Measurements from ENCODE around the gene ZNF316. TPM values are rescaled to one million over a fixed set of nuclear protein-coding genes. Genes with fewer than 3 reads are reported as not detected.

ZNF316 gene
- total RNA-seq, 1 donor from 2014 or later, result 43.8 TPM

DNA sequence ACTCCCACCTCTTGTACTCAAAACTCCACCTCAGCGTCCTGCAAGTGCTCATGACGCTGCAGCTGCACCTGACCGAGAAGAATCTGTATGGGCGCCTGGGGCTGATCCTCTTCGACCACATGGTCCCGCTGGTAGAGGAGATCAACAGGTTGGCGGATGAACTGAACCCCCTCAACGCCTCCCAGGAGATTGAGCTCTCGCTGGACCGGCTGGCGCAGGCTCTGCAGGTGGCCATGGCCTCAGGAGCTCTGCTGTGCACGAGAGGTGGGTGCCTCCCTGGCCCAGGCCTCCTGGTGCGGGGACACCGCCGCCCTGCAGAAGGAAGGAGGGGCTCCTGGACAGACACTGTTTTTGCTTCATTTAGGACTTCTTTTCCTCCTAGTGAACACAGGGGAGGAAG, 37.0 kb upstream of the ZNF316 start:
- H3K4me1 Mint-ChIP-seq, result no peaks in the 10 kb centered on the region
- no peaks in the 10 kb centered on the region for H3K27me3 Mint-ChIP-seq (ENCODE audit: low read depth)
- H3K4me3 Mint-ChIP-seq, result no peak overlapping the region
- H3K36me3 Mint-ChIP-seq (ENCODE audit: low read depth), result peaks cover 7% of the 10 kb centered on the region
- TF ChIP-seq, protein P1, sequence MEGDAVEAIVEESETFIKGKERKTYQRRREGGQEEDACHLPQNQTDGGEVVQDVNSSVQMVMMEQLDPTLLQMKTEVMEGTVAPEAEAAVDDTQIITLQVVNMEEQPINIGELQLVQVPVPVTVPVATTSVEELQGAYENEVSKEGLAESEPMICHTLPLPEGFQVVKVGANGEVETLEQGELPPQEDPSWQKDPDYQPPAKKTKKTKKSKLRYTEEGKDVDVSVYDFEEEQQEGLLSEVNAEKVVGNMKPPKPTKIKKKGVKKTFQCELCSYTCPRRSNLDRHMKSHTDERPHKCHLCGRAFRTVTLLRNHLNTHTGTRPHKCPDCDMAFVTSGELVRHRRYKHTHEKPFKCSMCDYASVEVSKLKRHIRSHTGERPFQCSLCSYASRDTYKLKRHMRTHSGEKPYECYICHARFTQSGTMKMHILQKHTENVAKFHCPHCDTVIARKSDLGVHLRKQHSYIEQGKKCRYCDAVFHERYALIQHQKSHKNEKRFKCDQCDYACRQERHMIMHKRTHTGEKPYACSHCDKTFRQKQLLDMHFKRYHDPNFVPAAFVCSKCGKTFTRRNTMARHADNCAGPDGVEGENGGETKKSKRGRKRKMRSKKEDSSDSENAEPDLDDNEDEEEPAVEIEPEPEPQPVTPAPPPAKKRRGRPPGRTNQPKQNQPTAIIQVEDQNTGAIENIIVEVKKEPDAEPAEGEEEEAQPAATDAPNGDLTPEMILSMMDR (conservative IDR thresholded peaks at IDR 0.05), result no peak
- no peak overlapping the region for H3K27ac Mint-ChIP-seq (ENCODE audit: unreplicated experiment)
- no peaks in the 10 kb centered on the region for H3K9me3 Mint-ChIP-seq
- no peak for DNase-seq (ENCODE audit: low read depth, low spot score)

DNA sequence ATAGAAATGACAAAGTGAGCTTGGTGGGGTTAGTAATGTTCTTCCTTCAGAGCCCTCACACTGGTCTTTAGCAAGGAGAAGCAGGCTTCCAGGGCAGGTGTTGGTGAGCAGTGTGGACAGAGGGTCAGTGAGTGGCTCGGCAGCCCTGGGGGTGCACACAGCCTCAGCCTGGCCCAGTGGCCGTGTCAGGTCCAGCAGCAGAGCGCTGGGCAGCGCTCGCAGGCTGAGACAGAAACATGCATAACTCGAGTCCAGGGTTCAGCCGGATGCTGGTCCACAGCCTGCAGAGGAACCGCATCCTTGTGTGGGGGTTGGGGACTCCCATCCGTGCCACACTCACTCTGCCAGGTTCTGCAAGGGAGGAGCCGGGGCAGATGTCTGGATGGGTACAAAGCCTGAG, 32.7 kb upstream of the ZNF316 start:
- peak overlapping the region; percentile 34 for H3K4me3 Mint-ChIP-seq
- peaks cover 7% of the 10 kb centered on the region for H3K36me3 Mint-ChIP-seq (ENCODE audit: low read depth)

DNA sequence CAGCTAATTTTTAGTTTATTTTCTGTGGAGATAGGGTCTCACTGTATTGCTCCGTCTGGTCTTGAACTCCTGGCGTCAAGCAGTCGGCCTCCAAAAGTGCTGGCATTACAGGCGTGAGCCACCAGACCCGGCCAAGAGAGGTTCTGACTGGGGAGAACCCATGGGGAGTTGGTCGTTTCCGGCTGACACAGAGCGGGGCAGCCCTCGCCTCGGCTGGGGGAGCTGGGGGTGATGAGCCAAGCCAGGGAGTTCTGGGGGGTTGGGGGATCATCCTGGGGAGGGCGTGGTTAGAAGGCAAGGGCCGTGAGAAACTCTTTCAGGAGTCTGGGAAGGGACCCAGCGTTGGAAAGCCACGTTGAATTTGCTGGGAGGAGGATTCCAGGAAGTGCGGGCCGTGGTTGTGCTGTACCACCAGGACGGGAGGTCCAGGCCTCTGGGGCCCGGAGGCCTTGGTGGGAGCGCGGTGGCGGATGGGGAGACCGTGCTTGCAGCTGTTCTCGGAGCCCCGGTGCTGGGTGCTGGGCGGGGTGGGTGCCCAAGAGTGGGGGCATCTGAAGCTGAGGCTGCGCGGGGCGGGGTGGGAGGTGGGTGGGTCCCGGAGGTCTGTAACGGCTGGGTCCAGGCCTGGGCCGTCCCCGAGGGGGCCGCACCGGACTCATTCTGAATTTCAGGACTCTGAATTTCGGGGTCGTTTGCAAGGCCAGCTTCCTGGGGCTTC, 30.1 kb upstream of the ZNF316 start:
- Mint-ChIP-seq H3K36me3 (ENCODE audit: low read depth) (peaks cover 11% of the 10 kb centered on the region), H3K27ac (ENCODE audit: unreplicated experiment) (no peak overlapping the region), H3K4me1 (no peaks in the 10 kb centered on the region), H3K4me3 (no peak overlapping the region), H3K27me3 (ENCODE audit: low read depth) (no peaks in the 10 kb centered on the region), H3K9me3 (no peaks in the 10 kb centered on the region)
- TF ChIP-seq, protein P1 (conservative IDR thresholded peaks at IDR 0.05), result no peak
- DNase-seq (ENCODE audit: low read depth, low spot score), result no peak

More for the DNA sequence above, 32.7 kb upstream of the ZNF316 start:
- Mint-ChIP-seq H3K27ac (ENCODE audit: unreplicated experiment) (peak overlapping the region; percentile 43), H3K9me3 (no peaks in the 10 kb centered on the region), H3K27me3 (ENCODE audit: low read depth) (no peaks in the 10 kb centered on the region), H3K4me1 (no peaks in the 10 kb centered on the region)
- TF ChIP-seq, protein P1 (conservative IDR thresholded peaks at IDR 0.05), result no peak
- DNase-seq (ENCODE audit: low read depth, low spot score), result no peak

DNA sequence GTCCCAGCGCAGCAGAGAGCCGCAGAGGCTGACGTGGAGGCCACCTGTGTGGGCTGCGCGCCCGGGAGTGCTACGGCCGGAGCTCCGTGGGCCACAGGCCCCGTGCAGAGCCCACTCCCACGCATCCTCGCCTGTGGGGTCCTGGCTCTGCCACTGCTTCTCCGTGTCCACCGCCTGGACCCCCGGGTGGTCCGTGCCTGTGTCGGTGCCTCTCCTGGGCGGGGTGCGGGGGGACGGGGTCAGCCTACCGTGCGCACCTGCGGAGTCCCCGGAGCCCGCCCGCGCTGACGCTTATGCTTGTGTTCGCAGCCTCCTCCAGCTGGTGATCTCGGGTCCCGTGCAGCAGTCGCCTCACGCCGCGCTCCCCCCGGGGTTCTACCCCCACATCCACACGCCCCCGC, 29.5 kb upstream of the ZNF316 start:
- TF ChIP-seq, protein P1 (conservative IDR thresholded peaks at IDR 0.05), result no peak
- Mint-ChIP-seq H3K36me3 (ENCODE audit: low read depth) (peaks cover 8% of the 10 kb centered on the region), H3K27ac (ENCODE audit: unreplicated experiment) (no peak overlapping the region), H3K27me3 (ENCODE audit: low read depth) (peaks cover 2% of the 10 kb centered on the region), H3K9me3 (no peaks in the 10 kb centered on the region), H3K4me3 (no peak overlapping the region), H3K4me1 (no peaks in the 10 kb centered on the region)
- no peak for DNase-seq (ENCODE audit: low read depth, low spot score)

DNA sequence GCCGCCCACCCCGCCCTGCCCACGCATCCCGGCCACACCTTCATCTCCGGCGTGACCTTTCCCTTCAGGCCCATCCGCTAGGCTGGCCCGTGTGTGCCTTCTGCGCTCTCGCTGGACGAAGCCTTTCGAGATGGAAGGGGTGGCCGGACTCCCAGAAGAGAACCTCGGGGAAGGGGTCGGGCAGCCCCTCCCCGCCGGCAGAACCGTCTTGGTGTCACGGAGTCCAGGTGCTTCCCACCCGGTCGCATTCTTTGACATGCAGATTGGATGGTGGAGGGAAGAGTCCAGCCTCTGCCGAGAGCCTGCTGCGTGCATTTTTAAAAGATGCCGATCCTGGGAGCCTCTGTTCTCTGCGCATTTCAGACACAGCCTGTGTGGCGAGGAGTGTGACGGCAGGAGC, 29.0 kb upstream of the ZNF316 start:
- TF ChIP-seq, protein P1 (conservative IDR thresholded peaks at IDR 0.05), result no peak
- Mint-ChIP-seq H3K27me3 (ENCODE audit: low read depth) (peaks cover 4% of the 10 kb centered on the region), H3K9me3 (no peaks in the 10 kb centered on the region), H3K27ac (ENCODE audit: unreplicated experiment) (no peak overlapping the region), H3K4me1 (no peaks in the 10 kb centered on the region), H3K36me3 (ENCODE audit: low read depth) (peaks cover 8% of the 10 kb centered on the region), H3K4me3 (no peak overlapping the region)
- DNase-seq (ENCODE audit: low read depth, low spot score), result no peak

Measured in neural crest cell (in vitro differentiated cells).